ENCODE data around the gene RBM45.
"Not testable (repeated sequence)": the region's sequence is repeated elsewhere in the genome, so short reads cannot be mapped to it uniquely, and the experiment has no call there.

RBM45 gene

DNA sequence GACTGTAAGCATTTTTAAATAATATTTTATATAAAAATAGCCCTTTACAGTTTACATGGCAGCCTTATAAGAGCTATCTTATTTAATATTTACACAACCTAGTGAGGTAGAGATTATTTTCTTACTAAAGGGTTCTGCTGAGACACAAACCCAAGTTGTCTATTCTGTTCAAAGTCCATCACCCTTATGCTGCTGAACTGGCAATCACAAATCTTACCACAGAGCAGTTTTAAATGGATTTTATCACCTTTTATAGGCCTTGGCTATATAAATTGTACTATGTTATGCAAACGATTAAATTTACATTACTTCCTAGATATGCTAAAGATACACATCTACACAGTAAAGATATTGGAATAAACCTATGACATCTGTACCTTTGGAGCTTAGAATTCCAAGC is 40.7 kb downstream of the RBM45 start:
- H3K36me3 ChIP-seq (ENCODE audit: insufficient read depth, low read length) = no peaks in the 10 kb centered on the region
- H3K4me3 ChIP-seq (ENCODE audit: low read length) = no peak overlapping the region
- H2AFZ ChIP-seq (ENCODE audit: low read depth, low read length) = no peak overlapping the region
- no peaks in the 10 kb centered on the region for H3K4me1 ChIP-seq (ENCODE audit: insufficient read depth, low read length)
- no peaks in the 10 kb centered on the region for H3K27me3 ChIP-seq (ENCODE audit: insufficient read depth, low read length)
- peaks cover 2% of the 10 kb centered on the region for H3K9me3 ChIP-seq (ENCODE audit: low read length)

DNA sequence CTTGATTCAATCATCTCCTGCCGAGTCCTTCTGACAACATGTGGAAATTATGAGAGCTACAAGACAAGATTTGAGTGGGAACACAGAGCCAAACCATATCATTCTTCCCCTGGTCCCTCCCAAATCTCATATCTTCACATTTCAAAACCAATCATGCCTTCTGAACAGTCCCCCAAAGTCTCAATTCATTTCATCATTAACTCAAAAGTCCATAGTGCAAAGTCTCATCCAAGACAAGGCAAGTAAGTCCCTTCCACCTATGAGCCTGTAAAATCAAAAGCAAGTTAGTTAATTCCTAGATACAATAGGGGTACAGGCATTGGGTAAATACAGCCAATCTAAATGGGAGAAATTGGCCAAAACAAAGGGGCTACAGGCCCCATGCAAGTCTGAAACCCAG is 41.6 kb downstream of the RBM45 start:
- not testable (repeated sequence) for H3K9me3 ChIP-seq (ENCODE audit: low read length); H3K36me3 ChIP-seq (ENCODE audit: insufficient read depth, low read length); H3K27me3 ChIP-seq (ENCODE audit: insufficient read depth, low read length); H2AFZ ChIP-seq (ENCODE audit: low read depth, low read length); H3K4me3 ChIP-seq (ENCODE audit: low read length); H3K4me1 ChIP-seq (ENCODE audit: insufficient read depth, low read length)

DNA sequence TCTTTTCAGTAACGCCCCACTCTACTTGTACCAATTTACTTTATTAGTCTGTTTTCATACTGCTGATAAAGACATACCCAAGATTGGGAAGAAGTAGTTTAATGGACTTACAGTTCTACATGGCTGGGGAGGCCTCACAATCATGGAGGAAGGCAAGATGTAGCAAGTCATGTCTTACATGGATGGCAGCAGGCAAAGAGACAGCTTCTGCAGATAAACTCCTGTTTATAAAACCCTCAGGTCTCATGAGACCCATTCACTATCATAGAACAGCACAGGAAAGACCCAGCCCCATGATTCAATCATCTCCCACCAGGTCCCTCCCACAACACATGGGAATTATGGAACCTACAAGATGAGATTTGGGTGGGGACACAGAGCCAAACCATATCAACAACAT is 43.3 kb downstream of the RBM45 start:
- no peak overlapping the region for H3K4me3 ChIP-seq (ENCODE audit: low read length)
- H3K9me3 ChIP-seq (ENCODE audit: low read length) = peaks cover 2% of the 10 kb centered on the region
- no peaks in the 10 kb centered on the region for H3K36me3 ChIP-seq (ENCODE audit: insufficient read depth, low read length)
- no peaks in the 10 kb centered on the region for H3K27me3 ChIP-seq (ENCODE audit: insufficient read depth, low read length)
- H2AFZ ChIP-seq (ENCODE audit: low read depth, low read length) = no peak overlapping the region
- H3K4me1 ChIP-seq (ENCODE audit: insufficient read depth, low read length) = no peaks in the 10 kb centered on the region

DNA sequence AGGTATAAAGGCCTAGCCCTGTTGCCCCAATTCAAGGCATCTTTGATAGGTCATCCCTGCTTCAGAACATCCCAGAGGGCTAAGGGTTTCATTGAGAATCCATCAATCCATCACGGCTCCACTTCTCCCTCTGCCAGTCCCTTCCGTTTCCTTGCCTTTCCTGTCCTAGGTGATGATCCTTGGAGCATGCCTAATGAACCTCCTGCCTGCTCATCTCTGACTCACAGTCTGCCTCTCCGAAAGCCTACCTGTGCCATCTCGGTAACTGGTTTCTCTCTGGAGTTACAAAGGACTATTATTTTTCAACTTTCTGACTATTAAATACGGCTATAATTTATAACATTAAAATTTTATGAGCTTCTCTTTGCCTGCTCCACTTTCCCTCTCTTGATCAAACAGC is 45.3 kb downstream of the RBM45 start:
- no peaks in the 10 kb centered on the region for H3K27me3 ChIP-seq (ENCODE audit: insufficient read depth, low read length)
- H3K36me3 ChIP-seq (ENCODE audit: insufficient read depth, low read length) = no peaks in the 10 kb centered on the region
- no peak overlapping the region for H3K4me3 ChIP-seq (ENCODE audit: low read length)
- no peaks in the 10 kb centered on the region for H3K4me1 ChIP-seq (ENCODE audit: insufficient read depth, low read length)
- no peak overlapping the region for H2AFZ ChIP-seq (ENCODE audit: low read depth, low read length)
- peaks cover 2% of the 10 kb centered on the region for H3K9me3 ChIP-seq (ENCODE audit: low read length)

DNA sequence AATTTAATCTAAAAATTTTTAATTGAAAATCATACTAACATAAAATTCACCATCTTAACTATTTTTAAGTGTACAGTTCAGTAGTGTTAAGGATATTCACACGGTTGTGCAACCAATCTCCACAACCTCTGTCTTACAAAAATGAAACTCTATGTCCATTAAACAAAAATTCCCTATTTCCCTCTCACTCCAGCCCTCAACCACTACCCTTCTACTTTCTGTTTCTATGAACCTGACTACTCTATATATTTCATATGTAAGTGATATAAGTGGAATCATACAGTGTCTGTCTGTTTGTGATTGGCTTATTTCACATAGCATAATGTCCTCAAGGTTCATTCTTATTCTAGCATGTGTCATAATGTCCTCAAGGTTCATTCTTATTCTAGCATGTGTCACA is 47.7 kb downstream of the RBM45 start:
- H2AFZ ChIP-seq (ENCODE audit: low read depth, low read length) = no peak overlapping the region
- no peaks in the 10 kb centered on the region for H3K4me1 ChIP-seq (ENCODE audit: insufficient read depth, low read length)
- no peak overlapping the region for H3K4me3 ChIP-seq (ENCODE audit: low read length)
- H3K27me3 ChIP-seq (ENCODE audit: insufficient read depth, low read length) = no peaks in the 10 kb centered on the region
- no peaks in the 10 kb centered on the region for H3K36me3 ChIP-seq (ENCODE audit: insufficient read depth, low read length)
- no peaks in the 10 kb centered on the region for H3K9me3 ChIP-seq (ENCODE audit: low read length)

DNA sequence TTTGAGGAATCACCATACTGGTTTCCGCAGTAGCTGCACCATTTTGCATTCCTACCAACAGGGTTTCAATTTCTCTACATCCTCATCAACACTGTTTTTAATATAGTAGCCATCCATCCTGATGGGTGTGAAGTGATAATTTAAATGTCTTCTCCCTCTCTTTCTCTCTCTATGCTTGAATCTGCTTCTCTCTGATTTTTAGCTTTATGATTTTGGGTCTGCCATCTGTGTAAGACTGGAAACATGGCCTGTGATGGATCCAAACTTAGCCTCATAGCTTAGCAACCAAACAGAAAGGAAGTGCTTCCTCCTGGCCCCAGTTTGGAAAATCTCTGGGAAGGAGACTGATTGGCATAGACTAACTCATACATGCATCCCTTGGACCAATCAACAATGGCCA is 48.4 kb downstream of the RBM45 start:
- Histone ChIP-seq H3K4me1 (ENCODE audit: insufficient read depth, low read length) (no peaks in the 10 kb centered on the region), H3K4me3 (ENCODE audit: low read length) (no peak overlapping the region), H3K36me3 (ENCODE audit: insufficient read depth, low read length) (no peaks in the 10 kb centered on the region), H3K27me3 (ENCODE audit: insufficient read depth, low read length) (no peaks in the 10 kb centered on the region), H2AFZ (ENCODE audit: low read depth, low read length) (no peak overlapping the region), H3K9me3 (ENCODE audit: low read length) (no peaks in the 10 kb centered on the region)

DNA sequence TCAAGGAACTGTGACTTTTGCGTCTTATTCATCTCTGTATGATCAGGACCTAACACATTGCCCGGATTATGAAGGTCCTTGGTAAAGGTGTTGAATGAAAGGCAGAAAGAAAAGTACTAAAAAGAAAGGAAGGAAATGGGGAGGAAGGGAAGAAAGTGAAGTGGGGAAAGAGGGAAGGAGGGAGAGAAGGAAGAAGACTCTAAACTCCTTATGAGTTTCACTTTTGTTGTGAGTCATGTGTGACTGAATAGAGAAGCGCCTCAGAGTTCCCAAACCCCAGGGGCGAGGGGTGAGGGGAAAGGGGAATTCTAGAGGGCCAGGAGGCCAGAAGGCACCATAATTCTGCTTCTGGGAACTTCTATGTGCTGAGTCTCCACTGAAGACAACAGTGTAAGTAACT is 51.2 kb downstream of the RBM45 start:
- Histone ChIP-seq H3K27me3 (ENCODE audit: insufficient read depth, low read length) (no peaks in the 10 kb centered on the region), H2AFZ (ENCODE audit: low read depth, low read length) (no peak overlapping the region), H3K36me3 (ENCODE audit: insufficient read depth, low read length) (no peaks in the 10 kb centered on the region), H3K4me3 (ENCODE audit: low read length) (no peak overlapping the region), H3K4me1 (ENCODE audit: insufficient read depth, low read length) (no peaks in the 10 kb centered on the region), H3K9me3 (ENCODE audit: low read length) (no peaks in the 10 kb centered on the region)

DNA sequence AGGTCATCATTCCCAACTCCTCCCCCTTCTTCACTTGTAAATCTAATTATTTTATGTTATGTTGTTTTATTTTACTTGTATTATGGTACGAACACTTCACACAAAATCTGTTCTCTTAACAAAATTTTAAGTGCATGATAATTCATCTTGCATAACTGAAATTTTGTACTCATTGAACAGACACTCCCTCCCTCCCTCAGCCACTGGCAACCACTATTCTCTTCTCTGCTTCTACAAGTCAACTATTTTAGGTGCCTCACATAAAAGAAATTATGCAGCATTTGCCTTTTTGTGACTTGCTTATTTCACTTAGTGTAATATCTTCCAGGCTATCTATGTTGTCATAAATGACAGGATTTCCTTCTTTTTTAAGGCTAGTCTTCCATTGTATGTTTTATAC is 51.7 kb downstream of the RBM45 start:
- no peaks in the 10 kb centered on the region for H3K27me3 ChIP-seq (ENCODE audit: insufficient read depth, low read length)
- H3K36me3 ChIP-seq (ENCODE audit: insufficient read depth, low read length) = no peaks in the 10 kb centered on the region
- no peaks in the 10 kb centered on the region for H3K4me1 ChIP-seq (ENCODE audit: insufficient read depth, low read length)
- H3K9me3 ChIP-seq (ENCODE audit: low read length) = no peaks in the 10 kb centered on the region
- H2AFZ ChIP-seq (ENCODE audit: low read depth, low read length) = no peak overlapping the region
- no peak overlapping the region for H3K4me3 ChIP-seq (ENCODE audit: low read length)

DNA sequence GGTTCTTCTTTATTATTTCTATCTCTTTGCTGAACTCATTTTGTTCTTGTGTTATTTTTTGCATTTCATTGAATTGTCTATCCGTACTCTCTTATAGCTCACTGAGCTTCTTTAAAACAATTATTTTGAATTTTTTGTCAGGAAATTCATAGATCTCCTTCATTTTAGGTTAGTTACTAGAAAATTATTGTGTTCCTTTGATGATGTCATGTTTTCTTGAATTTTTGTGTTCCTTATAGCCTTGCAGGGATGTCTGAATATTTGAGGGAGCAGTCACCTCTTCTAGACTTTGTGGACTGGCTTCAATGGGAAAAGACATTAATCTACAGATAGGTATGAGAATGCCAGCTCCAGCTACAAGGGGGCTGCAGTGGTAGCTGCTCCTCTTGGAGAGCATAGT is 61.4 kb downstream of the RBM45 start:
- H3K4me1 ChIP-seq (ENCODE audit: insufficient read depth, low read length) = no peaks in the 10 kb centered on the region
- H3K36me3 ChIP-seq (ENCODE audit: insufficient read depth, low read length) = no peaks in the 10 kb centered on the region
- H2AFZ ChIP-seq (ENCODE audit: low read depth, low read length) = no peak overlapping the region
- no peaks in the 10 kb centered on the region for H3K27me3 ChIP-seq (ENCODE audit: insufficient read depth, low read length)
- no peaks in the 10 kb centered on the region for H3K9me3 ChIP-seq (ENCODE audit: low read length)
- H3K4me3 ChIP-seq (ENCODE audit: low read length) = no peak overlapping the region

DNA sequence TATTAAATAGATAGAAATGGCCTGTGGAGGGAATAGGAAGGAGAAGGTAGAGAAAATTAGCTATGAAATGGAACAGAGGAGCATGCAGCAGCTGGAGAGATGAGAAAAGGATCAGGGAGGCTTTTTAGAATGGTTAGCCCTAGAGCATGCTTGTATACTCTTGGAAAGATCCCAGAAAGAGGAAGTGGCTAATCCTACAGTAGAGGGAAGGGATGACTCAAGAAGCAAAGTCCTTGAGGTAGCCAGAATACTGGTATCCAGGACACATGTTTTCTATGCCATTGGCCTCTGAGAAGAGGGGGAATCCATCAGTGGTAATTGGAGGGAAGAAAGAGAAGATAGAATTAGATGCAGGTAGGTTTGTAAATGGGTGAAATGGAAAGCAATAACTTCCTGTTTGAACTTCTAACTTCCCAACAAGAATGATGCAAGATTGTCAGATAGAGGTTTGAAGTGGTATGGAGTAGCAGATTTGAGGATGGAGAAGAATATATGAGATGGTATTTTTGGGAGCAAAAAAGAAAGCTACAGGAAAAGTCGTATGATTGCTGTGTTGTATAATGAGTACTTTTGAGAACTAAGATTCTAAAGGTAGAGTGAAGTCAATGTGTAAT is 64.9 kb downstream of the RBM45 start:
- no peaks in the 10 kb centered on the region for H3K4me1 ChIP-seq (ENCODE audit: insufficient read depth, low read length)
- no peaks in the 10 kb centered on the region for H3K9me3 ChIP-seq (ENCODE audit: low read length)
- no peak overlapping the region for H3K4me3 ChIP-seq (ENCODE audit: low read length)
- no peaks in the 10 kb centered on the region for H3K27me3 ChIP-seq (ENCODE audit: insufficient read depth, low read length)
- H2AFZ ChIP-seq (ENCODE audit: low read depth, low read length) = no peak overlapping the region
- no peaks in the 10 kb centered on the region for H3K36me3 ChIP-seq (ENCODE audit: insufficient read depth, low read length)
